Body of pancreas (tissue), 4 donors: ENCODE measurements around the gene PRPSAP1.

Source experiments
- CTCF ChIP-seq, 7 experiments: fragments of 450-650 bp in 4 of 7; fragments of 200-600 bp in 3 of 7; sonication (generic) in 3 of 7; IDR thresholded peaks; one replicate each; pipeline ENCODE4 v1.5.1; 2016 to 2019; ENCODE audit warnings: antibody characterized with exemption in 7 of 7
- POLR2A ChIP-seq, 3 donors: fragments of 450-650 bp; IDR thresholded peaks; one replicate each; pipeline ENCODE4 v1.6.1; 2016; ENCODE audit warnings: antibody characterized with exemption in 3 of 3, mild to moderate bottlenecking in 2 of 3

GRCh38 chr17:76350463-76350862, 3.3 kb downstream of the PRPSAP1 start:
- TF ChIP-seq CTCF (IDR thresholded peaks at IDR 0.05) = no peak
- TF ChIP-seq POLR2A (IDR thresholded peaks at IDR 0.05) = no peak
